ENCODE measurements around the gene CDH23. TPM values are rescaled to one million over a fixed set of nuclear protein-coding genes. Genes with fewer than 3 reads are reported as not detected.

The CDH23 gene
- total RNA-seq, 1 donor from 2014 or later, result 0.29 TPM

- no peak overlapping the region for H3K27ac Mint-ChIP-seq
- H3K27me3 Mint-ChIP-seq, result no peaks in the 10 kb centered on the region
- ChIA-PET POLR2A (no interaction called here), CTCF (no interaction called here)
- no peak for ATAC-seq (ENCODE audit: low read depth)
- no peaks in the 10 kb centered on the region for H3K9me3 Mint-ChIP-seq
- no peaks in the 10 kb centered on the region for H3K36me3 Mint-ChIP-seq (ENCODE audit: low read depth)
- no peak overlapping the region for H3K4me3 Mint-ChIP-seq
- no peak for DNase-seq
- TF ChIP-seq CTCF (IDR thresholded peaks at IDR 0.05), result no peak
- no peaks in the 10 kb centered on the region for H3K4me1 Mint-ChIP-seq
- intact Hi-C loops (cut with micrococcal nuclease), result no loop called here
These were observed 140.4 kb downstream of the CDH23 start for GRCh38 chr10:71537125-71537524.

- no peak for ATAC-seq (ENCODE audit: low read depth)
- TF ChIP-seq CTCF (IDR thresholded peaks at IDR 0.05), result no peak
- DNase-seq, result no peak
- Mint-ChIP-seq H3K4me3 (no peak overlapping the region), H3K9me3 (no peaks in the 10 kb centered on the region), H3K27me3 (no peaks in the 10 kb centered on the region), H3K4me1 (no peaks in the 10 kb centered on the region), H3K27ac (no peak overlapping the region), H3K36me3 (ENCODE audit: low read depth) (no peaks in the 10 kb centered on the region)
- intact Hi-C loops (cut with micrococcal nuclease), result no loop called here
- POLR2A ChIA-PET, result no interaction called here
- CTCF ChIA-PET, result no interaction called here
These were observed 141.0 kb downstream of the CDH23 start for GRCh38 chr10:71537681-71538080.

- Mint-ChIP-seq H3K27me3 (no peaks in the 10 kb centered on the region), H3K4me1 (no peaks in the 10 kb centered on the region), H3K4me3 (no peak overlapping the region), H3K9me3 (no peaks in the 10 kb centered on the region), H3K36me3 (ENCODE audit: low read depth) (no peaks in the 10 kb centered on the region), H3K27ac (no peak overlapping the region)
- TF ChIP-seq CTCF (IDR thresholded peaks at IDR 0.05), result no peak
- DNase-seq (no peak), ATAC-seq (ENCODE audit: low read depth) (no peak)
- CTCF ChIA-PET, result no interaction called here
- POLR2A ChIA-PET, result no interaction called here
- intact Hi-C loops (cut with micrococcal nuclease), result no loop called here
These were observed 142.0 kb downstream of the CDH23 start for GRCh38 chr10:71538608-71539260.

- DNase-seq (no peak), ATAC-seq (ENCODE audit: low read depth) (no peak)
- Mint-ChIP-seq H3K4me1 (no peaks in the 10 kb centered on the region), H3K4me3 (no peak overlapping the region), H3K27me3 (no peaks in the 10 kb centered on the region), H3K27ac (no peak overlapping the region), H3K36me3 (ENCODE audit: low read depth) (no peaks in the 10 kb centered on the region), H3K9me3 (no peaks in the 10 kb centered on the region)
- CTCF ChIA-PET, result no interaction called here
- POLR2A ChIA-PET, result no interaction called here
- intact Hi-C loops (cut with micrococcal nuclease), result no loop called here
- TF ChIP-seq CTCF (IDR thresholded peaks at IDR 0.05), result no peak
These were observed 142.9 kb downstream of the CDH23 start for GRCh38 chr10:71539442-71540118.

GRCh38 chr10:71542478-71542877 lies 145.8 kb downstream of the CDH23 start:
- H3K27ac Mint-ChIP-seq, result no peak overlapping the region
- peaks cover 1% of the 10 kb centered on the region for H3K27me3 Mint-ChIP-seq
- H3K4me3 Mint-ChIP-seq, result no peak overlapping the region
- CTCF ChIA-PET, result no interaction called here
- POLR2A ChIA-PET, result no interaction called here
- no peaks in the 10 kb centered on the region for H3K4me1 Mint-ChIP-seq
- intact Hi-C loops (cut with micrococcal nuclease), result no loop called here
- no peak for TF ChIP-seq CTCF (IDR thresholded peaks at IDR 0.05)
- ATAC-seq (ENCODE audit: low read depth), result no peak
- no peaks in the 10 kb centered on the region for H3K36me3 Mint-ChIP-seq (ENCODE audit: low read depth)
- H3K9me3 Mint-ChIP-seq, result no peaks in the 10 kb centered on the region
- DNase-seq, result no peak

All from activated B cell treated with CpG ODN at 0.5 μM for 24 hours (primary cell).